HG02571 (cell line): Measurements from ENCODE around the gene FREM2.

Experiments
- ATAC-seq: cut with Tn5 transposase; IDR thresholded peaks from one replicate; pipeline ENCODE4 v1.9.1; 2021; ENCODE audit warnings: mild to moderate bottlenecking, moderate library complexity; ENCODE audit not compliant: unreplicated experiment

The FREM2 gene

GRCh38 chr13:38821770-38822551, 135.1 kb downstream of the FREM2 start:
- no peak for ATAC-seq

- peak; percentile 68 for ATAC-seq
Measured at GRCh38 chr13:38824342-38824741, 137.5 kb downstream of the FREM2 start.

DNA sequence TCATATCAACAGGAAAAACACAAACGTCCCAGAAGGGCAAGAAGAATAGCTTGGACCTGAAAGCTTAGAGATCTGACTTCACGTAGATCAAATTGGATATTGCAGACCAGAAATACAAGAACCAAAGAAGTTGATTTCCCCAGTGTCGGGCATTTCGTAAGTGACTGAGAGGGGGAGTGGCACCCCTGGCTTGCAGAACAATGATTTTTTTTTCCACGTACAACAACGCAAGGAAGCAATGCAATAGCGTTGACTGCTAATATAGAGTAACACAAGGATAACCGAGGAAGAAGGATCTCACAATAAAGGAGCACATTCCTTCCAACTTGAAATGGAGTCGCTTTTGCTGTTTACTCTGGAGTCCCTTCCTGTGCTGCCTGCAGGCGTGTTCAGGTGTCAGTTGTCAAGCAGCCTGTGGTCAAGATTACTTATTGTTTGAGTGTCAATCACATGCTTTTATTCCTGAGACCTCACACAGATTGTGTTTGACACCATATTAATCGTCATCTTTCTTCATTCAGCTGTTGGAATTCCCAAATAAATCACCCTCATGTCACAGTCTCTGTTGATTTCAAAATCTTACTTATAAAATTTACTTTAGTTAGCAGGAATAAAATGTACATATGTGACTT, 139.4 kb downstream of the FREM2 start:
- ATAC-seq = no peak

DNA sequence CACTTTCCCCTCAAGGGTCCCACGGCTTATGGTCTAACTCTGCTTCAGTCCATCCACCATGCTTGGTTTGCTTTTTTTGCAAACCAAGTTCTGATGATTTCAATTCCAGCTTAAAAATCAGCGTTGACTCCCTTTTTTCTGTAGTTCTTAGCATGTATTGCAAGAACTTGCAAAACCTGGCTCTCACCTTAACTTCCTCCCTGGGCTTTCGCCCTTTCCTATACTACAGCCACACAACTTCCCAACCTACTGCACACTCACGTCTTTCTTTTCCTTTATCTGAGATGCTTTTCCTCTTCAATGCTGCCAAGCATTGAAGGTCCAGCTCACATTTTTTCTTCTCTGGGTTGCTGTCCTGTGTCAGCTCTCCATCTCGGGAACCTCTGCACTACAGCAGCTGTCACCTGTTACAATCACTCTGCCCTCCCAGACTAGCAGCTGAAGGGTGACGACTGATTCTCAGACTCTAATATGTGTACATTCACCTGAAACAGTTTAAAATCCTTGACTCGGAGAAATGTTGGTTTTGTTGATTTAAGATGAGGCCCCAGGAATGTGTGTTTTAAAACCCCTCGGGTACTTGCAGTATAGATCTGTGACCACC, 143.7 kb downstream of the FREM2 start:
- ATAC-seq = no peak

DNA sequence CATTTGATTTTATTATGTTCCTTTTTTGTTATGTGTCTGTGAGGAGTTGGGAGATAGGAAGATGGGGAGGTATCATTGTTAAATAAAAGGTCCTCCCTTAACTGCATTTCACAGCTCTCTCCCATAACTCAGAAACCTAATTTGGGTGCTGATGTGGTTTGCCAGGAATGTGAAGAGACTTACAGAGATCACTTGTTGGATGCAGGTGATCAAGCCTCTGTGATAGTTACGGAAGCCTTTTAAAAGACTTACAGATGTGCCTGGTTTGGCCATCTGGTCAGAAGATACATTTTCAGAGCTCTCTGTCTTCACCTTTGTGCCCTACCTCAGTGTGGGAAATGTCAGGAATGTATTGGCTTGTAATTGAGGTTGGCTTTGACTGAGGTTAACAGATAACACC, 157.7 kb downstream of the FREM2 start:
- no peak for ATAC-seq

DNA sequence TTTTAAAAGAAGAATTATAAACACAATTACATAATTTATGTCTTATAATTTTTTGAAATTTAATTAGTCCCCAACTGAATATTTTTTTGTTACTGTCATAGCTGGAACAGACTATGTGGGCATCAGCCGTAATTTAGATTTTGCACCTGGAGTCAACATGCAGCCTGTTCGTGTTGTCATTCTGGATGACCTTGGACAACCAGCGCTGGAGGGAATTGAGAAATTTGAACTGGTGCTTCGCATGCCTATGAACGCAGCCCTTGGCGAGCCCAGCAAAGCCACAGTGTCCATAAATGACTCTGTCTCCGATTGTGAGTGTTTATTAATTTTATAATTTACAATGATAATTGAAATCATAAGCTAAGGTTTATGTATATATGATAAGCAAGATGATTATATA, 161.5 kb downstream of the FREM2 start:
- no peak for ATAC-seq

GRCh38 chr13:38849315-38849714, 162.4 kb downstream of the FREM2 start:
- no peak for ATAC-seq

GRCh38 chr13:38850868-38851626, 164.2 kb downstream of the FREM2 start:
- peak; percentile 83 for ATAC-seq

DNA sequence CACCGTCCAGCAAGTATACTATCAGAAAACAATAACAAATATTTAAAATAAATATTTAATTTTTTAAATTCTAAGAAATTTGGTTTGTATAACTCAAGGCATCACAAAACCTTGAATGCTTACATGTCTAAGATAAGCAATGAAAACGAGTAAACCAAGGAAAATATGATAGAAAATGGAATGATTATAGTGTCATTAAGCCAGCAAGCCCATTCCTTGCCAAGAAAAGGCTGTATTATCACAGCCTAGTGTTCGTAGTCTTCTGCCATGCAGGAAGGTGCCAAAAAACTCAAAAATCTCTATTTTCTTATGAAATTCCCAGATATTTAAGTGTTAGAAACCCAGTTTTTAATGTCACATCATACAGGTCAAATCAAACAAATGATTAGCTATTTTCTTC, 167.3 kb downstream of the FREM2 start:
- no peak for ATAC-seq

- ATAC-seq = no peak
Measured at GRCh38 chr13:38856065-38856464, 169.2 kb downstream of the FREM2 start.

DNA sequence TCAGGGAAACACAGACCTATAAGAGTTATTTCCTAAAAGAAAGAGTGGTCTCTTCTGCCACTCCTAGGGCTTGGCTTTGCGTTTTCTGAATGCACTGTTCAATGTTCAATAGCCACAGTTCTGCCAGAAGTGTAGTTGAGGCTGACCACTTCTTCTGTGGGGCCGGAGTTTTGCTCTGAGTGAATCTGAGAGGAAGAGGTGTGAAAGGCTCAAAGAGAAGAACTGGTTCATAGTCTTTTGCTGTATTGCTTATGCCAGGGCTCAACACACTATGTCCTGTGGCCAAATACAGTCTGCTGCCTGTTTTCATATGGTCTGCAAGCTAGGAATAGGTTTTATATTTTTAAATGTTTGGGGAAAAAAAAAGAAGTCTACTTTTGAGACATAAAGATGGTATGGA, 175.6 kb downstream of the FREM2 start:
- ATAC-seq = peak; percentile 66

GRCh38 chr13:38863536-38863935, 176.7 kb downstream of the FREM2 start:
- no peak for ATAC-seq

- ATAC-seq = no peak
Measured at GRCh38 chr13:38866649-38867048, 179.8 kb downstream of the FREM2 start.

GRCh38 chr13:38868399-38868798, 181.5 kb downstream of the FREM2 start:
- ATAC-seq = no peak

DNA sequence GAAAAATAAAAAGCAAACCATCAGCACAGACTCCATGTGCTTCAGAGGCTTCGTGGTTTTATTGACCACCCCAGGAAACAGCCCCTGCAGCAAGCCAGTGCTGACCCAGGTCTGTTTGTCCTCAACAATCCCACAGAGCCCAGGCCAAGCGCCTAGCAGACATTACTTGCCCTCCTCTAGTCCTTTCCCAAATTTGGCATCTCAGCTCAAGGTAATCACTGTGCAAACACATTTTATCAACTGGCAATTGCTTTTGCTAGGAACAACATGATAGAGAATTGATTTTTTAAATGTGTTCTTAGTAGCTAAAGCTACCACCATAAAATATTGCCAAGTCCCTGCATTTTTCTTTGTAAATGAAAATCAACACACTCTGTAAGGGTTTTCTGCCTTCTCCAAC, 182.0 kb downstream of the FREM2 start:
- no peak for ATAC-seq

DNA sequence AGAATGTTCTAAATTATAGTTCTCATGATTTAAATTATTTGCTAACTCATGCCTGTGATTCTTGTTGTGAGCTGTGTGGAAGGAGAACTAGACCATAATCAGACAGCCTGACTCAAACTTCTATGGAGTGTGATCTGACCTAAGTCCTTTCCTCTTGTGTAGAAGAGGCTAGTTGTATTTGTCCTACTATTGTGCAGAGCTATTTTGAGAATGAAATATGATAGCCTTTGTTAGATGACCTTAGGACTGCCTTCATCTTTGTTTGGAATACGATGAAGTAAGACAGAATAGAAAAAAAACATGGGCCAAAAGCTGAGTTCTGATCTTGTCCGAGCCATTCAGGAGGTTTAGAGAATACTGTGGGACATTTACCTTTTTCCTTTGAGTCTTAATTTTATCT, 184.4 kb downstream of the FREM2 start:
- no peak for ATAC-seq

- peak; percentile 58 for ATAC-seq
Measured at GRCh38 chr13:38872693-38873092, 185.8 kb downstream of the FREM2 start.

DNA sequence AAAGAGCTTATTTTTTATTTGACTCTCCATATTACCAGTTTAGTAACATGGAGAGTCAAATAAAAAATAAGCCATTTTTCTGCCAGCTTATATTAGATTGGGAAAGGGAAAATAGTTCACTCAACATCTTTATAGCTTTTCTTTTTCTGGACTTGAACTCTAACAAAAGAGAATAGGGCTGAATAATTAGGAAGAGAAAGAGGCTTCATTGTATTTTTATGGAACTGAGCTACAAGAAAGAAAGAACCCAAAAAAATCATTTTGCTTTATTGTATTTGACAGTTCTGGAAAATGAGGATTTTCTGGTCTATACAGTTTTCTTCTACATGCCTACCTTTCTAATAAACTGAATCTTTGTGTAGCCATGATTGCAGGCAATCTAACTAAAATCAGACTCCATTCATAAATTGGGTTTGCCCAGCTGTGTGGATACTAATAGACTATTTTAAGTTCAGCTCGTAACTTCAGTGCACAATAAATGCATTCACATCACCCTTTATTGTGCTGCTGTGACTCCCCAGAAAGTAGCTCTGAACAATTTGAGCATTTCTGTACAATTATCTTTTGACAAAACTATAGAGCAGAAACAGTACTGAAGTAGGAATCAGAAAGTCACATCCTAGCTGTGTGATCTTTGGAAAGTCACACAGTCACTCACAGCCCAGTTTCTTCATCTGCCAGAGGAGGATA, 188.5 kb downstream of the FREM2 start:
- no peak for ATAC-seq

DNA sequence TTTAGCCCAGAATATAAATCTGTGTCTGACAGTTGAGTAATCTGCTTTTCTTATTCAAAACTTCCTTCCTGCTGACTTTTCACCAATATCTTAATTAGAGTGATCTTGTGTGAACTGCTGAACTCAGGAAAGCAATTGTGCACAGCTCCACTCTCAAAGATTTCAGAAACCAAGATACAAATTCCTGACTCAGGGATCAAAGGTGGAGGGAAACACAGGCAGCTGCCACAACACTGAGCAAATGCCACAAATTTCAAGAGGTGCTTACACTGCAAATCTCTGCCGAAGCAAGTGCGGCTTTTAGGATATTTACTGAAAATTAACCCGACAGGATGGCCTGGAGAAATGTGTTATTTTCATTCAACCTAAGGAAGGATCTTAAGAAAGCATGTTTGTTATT, 192.4 kb downstream of the FREM2 start:
- ATAC-seq = no peak

DNA sequence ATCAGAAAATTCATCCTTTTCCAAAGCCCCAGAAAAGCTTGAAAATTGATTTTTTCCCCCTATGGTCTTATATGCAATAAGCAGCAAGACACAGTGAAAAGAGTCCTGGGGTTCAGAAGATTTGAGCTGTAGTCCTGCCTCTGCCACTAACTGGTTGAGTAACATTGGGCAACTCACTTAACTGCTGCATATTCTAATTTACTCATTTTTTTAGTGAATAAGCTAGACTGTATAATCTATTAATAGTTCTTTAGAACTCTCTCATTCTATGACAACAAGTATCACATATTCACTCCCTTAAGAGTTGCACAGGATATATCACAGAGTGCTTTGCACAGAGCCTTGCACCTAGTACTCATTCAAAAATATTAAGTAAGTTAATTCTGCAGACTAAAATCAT, 192.9 kb downstream of the FREM2 start:
- ATAC-seq = no peak

- no peak for ATAC-seq
Measured at GRCh38 chr13:38880397-38880796, 193.5 kb downstream of the FREM2 start.
